ENCODE results near the gene CTNNBL1.

CTNNBL1 gene

DNA sequence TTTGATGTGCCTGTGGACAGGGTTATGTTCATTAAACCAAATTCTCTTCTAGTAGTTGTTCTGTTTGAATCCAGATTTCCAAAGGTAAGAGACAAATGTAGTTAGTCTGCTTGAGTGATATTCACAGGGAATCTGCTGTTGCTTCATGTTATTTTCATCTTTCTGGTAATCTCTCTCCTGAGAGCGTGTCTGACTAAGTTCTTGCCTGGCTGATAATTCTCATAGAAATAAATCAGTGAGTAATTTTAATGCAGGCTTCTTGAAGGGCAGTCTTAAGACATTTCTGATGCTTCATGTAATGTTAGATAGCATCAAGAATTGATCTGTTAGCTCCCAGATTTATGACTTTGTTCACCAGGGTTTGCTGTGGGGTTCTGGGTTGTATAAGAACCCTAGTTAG is 54.2 kb downstream of the CTNNBL1 start:
- DNase-seq: no peak

DNA sequence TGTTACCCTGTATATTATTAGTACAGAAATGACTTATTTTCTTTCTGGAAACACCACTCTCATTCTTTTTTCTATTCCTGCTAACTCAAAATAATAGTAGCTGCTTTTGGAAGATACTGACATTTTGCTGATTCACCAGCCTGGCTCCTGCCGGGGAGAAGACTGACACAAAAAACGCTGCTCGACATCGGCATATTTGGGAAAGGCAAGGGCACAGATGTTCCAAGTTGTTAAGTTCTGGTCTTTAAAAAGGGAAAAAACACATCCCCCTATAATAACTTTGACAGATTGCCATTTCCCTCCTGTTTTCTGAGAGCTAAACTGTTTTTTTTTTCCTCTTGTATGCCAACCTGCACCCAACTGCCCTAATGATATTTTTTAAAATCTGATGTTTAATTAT is 55.4 kb downstream of the CTNNBL1 start:
- no peak for DNase-seq

- no peak for DNase-seq
Observed at GRCh38 chr20:37749620-37750403, 56.0 kb downstream of the CTNNBL1 start.

- DNase-seq: no peak
Observed at GRCh38 chr20:37755665-37756064, 61.8 kb downstream of the CTNNBL1 start.

- no peak for DNase-seq
Observed at GRCh38 chr20:37756234-37756633, 62.4 kb downstream of the CTNNBL1 start.

GRCh38 chr20:37757550-37757949 is 63.7 kb downstream of the CTNNBL1 start:
- no peak for DNase-seq

DNA sequence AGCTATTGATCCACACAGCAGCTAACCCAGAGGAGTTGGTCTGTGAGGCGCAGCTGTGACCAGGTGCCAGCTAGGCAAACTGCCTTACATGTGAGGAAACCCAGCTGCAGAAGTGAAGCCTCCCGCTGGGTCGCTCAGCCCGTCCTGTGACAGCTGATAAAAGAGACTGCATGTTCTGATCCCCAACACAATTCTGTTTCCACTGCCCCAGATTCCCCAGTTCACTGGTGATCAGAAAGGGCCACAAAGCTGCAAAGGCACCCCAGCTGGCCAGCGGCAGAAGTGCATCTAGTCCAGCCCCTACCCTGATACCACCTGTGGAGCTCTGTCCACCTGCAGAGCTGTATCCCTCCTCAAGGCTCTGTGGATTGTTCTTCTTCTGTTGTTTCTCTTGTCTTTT is 64.5 kb downstream of the CTNNBL1 start:
- no peak for DNase-seq

- DNase-seq: no peak
Observed at GRCh38 chr20:37759052-37759553, 65.3 kb downstream of the CTNNBL1 start.

DNA sequence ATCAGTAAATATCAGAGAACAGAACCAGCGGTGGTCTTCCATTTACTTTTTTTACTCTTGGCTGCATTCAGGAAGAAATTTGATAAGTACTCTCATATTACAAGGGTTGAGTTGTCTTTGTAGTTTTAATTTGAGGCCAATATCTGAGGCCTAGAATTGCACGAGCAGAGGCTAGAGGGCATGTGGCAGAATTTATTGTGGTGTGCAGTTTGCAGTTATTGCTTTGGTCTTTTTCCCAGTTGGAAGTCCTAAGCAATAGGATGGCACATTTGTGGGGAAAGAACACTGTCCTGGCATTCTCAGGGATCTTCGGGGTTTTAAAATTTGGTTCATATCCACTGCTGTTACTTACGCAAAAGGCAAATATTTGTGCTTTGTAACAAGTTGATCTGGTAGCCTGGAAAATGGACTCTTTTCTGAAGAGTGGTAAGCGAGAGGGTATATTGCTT is 66.0 kb downstream of the CTNNBL1 start:
- no peak for DNase-seq

DNA sequence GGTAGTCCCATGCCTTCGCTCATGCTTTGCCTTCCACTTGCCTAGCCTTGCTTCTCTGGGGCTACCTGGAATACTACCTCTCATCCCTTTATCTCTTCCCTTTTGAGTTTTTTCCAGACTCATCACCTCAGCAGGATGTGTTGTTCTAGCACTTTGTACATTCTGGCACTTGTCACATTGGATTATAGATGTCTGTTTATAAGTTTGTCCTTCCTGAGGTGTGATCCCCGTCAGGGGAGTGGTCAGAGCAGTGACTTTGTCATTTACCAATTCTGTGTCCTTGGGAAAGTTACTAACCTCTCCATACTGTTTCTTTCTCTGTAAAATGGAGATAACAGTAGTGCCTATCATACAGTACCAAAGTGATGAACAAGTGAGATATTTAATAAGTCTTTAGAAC is 66.5 kb downstream of the CTNNBL1 start:
- no peak for DNase-seq

GRCh38 chr20:37762716-37763485 is 69.1 kb downstream of the CTNNBL1 start:
- DNase-seq: no peak

GRCh38 chr20:37764333-37764935 is 70.6 kb downstream of the CTNNBL1 start:
- no peak for DNase-seq

DNA sequence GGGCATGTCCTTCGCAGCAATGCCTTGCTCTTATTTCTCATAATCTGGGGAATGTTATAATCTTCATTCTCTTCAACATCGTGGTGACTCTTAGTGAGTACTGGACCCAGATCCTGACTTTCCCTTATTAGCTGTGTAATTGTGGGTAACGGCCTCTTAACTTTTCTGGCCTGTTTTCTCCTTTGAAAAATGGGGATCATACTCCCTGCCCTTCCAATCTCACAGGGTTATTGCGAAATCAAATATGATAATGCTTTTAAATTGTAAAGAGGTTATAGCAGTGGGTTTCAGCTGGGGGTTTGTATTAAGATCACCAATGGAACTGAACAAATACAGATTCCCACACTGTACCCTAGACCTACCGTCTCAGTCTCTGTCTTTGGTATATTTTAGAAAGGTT is 77.1 kb downstream of the CTNNBL1 start:
- no peak for DNase-seq

DNA sequence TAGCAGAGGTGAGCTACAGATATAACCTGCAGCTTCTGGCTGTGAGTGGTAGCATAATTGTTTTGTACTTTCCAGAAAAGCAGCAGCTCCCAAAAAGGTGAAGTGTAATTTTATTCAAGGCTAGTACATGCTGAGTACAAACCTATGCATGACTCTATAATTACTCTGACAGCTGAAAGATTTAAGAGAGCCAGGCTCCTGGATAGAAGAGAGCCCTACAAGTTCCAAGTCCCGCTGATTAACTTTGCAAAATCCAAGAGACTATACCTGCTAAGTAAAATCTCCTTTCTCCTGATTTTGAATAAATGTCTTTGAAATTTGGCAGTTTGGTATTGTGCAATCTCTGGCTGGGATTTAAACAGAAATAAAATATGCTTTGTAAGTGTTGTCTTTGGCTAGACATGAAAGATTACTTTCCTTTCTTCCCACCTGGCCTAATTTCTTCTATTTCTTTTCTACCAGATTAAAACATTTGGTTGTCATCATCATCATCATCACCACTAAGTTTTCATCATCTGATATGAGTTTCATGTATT is 79.5 kb downstream of the CTNNBL1 start:
- no peak for DNase-seq

- DNase-seq: no peak
Observed at GRCh38 chr20:37774156-37774555, 80.3 kb downstream of the CTNNBL1 start.

DNA sequence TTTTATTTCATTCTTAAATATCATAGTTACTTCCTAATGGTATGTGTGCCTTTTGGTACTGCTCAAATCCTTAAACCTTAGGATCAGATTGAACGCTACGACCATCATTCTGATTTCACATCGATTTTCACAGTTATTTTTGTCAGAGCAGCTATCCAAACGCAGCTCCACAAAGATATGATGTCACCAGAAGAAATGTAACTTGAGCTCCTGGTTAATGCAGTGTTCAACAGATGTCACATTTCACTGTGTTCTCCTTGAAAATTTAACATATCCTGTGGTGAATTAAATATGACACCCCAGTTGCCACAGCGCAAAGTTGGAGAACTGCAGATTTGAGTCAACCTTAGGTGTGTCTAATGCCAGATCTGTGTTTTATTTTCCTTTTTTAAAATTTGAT is 81.4 kb downstream of the CTNNBL1 start:
- DNase-seq: no peak

GRCh38 chr20:37776049-37776448 is 82.2 kb downstream of the CTNNBL1 start:
- no peak for DNase-seq

DNA sequence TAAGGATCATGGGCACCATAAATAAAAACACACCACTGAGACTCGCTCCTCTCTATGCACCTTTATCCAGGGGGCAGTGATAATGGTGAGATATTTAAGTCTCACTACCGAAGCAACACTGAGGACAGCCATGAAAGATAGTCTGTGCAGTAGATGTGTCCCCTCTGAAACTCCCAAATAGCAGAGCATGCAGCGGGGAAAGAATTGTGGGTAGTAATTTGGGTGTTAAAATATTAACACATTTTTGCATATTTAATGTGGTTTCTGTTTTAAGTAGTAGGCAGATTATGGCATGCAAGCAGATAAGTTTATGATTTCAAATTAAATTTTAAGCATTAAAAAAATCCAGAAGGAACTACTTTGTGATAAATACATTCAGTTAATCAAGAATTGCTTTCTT is 82.7 kb downstream of the CTNNBL1 start:
- no peak for DNase-seq

DNA sequence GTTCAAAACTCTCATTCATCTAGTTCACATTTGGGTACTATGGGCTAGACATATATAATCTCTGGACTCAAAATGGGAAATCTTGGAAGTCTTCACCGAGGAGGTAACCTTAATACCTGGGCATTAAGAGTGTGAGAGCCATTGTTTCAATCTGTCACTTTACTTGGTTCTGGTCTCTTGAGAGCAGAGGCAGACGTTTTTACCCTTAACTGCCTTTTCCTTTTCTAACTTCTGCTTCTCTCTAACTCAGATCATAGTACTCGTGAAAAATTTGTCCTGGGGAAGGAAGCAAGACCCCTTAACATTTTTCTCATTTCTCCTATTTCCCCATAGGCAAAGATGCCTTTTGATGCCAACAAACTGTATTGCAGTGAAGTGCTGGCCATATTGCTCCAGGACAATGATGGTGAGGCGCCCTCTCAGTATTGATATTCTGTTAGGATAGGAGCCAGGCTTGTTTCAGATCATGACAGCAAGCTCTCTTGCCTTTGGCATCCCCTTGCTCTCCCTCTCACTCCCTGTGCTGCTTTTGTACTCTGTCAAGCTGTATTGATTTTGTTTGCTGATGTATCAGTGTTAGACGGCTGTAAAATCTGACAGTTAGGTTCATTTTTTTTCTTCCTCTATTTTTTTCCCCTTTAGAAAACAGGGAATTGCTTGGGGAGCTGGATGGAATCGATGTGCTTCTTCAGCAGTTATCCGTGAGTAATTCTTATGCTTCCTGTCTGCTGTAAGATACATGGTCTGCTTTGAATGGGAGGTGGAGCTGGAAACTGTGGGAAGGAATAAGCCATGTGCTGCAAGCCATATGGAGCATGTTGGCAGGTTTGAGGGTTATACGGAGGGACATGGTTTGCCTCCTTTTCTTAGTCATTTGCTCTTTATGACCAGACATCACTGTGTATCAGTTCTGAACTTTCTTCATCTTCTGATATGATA is 83.5 kb downstream of the CTNNBL1 start:
- DNase-seq: no peak

DNA sequence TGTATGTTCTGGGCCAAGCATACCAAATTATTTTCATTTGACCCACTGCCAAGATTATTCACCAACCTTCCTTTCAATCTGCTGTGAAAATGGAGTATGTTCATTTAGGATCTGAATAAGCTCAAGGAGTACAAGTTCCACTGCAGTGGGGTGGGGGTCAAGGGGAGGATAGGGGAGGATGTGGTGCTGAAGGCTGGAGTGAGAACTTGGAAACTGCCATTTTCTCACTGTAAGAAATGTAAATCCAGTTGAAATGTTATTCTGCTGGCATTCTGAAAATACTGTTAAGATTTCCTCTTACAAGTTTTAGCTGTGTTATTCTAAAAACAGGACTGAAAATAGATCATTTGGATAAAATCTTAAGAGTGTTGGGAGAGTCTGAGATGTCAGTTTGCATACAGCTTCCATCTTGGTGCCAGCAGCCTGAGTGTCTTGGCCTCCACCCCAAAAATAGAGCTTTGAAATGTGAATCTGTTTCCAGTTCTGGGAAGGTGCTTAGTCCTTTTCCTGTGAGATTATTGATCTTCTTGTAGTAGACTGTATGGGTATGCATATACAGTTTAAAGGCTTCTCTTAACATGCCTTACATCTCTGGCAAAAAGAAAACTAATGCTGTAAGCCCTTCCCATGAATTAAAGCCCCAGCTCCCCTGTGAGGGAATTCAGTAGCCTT is 84.3 kb downstream of the CTNNBL1 start:
- DNase-seq: no peak

- DNase-seq: no peak
Observed at GRCh38 chr20:37781626-37782025, 87.8 kb downstream of the CTNNBL1 start.

DNA sequence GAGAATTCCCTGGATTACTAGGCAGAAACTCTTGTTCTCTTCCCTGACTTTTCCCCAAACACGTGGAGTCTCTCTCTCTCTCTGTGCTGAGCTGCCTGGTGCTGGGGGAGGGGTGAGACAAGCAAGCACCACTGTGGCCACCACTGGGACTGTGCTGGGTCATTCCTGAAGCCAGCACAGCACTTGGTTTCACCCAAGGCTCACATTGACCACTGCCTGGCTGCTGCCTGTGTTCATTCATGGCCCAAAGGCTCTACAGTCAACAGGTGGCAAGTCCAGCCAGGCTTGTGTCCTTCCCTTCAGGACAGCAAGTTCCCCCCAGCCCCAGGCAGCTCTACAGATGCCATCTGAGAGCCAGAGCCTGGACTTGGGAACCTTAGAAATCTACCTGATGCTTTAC is 92.2 kb downstream of the CTNNBL1 start:
- no peak for DNase-seq
